ENCODE results near the gene RPL35A. TPM values are rescaled to one million over a fixed set of nuclear protein-coding genes. Genes with fewer than 3 reads are reported as not detected.

RPL35A gene
- total RNA-seq, 1 donor from 2014 or later = 1,132 TPM

DNA sequence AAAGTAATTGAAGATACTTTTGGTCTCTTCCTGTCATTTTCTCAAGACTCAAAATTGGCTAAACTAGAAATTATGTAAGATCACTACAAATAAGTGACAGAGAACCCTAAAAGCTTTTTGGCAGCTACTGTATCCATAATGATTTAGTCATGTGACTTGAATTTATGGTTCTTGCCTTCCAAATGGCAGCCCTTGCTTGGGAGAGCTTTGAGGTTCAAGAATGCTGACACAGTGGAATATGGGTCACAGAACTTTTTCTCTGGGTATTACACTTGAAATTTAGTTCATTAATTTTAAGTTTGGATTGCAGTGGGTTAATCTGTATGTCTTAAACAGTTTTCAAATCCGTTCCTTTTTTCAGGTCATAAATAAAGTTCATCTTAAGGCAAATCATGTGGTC, 24.0 kb downstream of the RPL35A start:
- H3K9me3 Mint-ChIP-seq (ENCODE audit: low read depth) = peaks cover 10% of the 10 kb centered on the region
- H3K36me3 Mint-ChIP-seq (ENCODE audit: insufficient read depth) = peaks cover 9% of the 10 kb centered on the region
- TF ChIP-seq, protein P1, sequence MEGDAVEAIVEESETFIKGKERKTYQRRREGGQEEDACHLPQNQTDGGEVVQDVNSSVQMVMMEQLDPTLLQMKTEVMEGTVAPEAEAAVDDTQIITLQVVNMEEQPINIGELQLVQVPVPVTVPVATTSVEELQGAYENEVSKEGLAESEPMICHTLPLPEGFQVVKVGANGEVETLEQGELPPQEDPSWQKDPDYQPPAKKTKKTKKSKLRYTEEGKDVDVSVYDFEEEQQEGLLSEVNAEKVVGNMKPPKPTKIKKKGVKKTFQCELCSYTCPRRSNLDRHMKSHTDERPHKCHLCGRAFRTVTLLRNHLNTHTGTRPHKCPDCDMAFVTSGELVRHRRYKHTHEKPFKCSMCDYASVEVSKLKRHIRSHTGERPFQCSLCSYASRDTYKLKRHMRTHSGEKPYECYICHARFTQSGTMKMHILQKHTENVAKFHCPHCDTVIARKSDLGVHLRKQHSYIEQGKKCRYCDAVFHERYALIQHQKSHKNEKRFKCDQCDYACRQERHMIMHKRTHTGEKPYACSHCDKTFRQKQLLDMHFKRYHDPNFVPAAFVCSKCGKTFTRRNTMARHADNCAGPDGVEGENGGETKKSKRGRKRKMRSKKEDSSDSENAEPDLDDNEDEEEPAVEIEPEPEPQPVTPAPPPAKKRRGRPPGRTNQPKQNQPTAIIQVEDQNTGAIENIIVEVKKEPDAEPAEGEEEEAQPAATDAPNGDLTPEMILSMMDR (IDR thresholded peaks at IDR 0.05; ENCODE audit: unreplicated experiment) = no peak
- H3K27ac Mint-ChIP-seq = no peak overlapping the region
- no peaks in the 10 kb centered on the region for H3K4me1 Mint-ChIP-seq (ENCODE audit: low read depth)
- H3K4me3 Mint-ChIP-seq (ENCODE audit: low read depth) = no peak overlapping the region
- no peak for DNase-seq (ENCODE audit: low spot score, unreplicated experiment)
- H3K27me3 Mint-ChIP-seq = no peaks in the 10 kb centered on the region

DNA sequence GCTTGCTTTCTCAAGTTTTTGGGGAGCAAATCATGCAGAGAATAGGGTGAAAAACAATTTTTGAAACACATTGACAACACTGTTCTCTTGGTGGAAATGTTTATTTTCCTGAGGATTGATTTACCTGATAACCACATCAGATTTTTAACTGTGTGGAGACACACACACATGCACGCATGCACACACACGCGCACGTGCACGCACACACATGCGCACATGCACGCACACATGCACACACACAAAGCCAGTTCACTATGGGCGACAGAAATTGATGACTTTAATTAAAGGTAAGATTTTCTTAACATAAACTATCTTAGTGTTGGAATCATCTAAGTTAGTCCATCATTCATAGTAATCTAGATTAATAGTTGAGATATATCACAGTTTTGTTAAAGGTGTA, 25.3 kb downstream of the RPL35A start:
- peaks cover 10% of the 10 kb centered on the region for H3K9me3 Mint-ChIP-seq (ENCODE audit: low read depth)
- DNase-seq (ENCODE audit: low spot score, unreplicated experiment) = no peak
- no peaks in the 10 kb centered on the region for H3K27me3 Mint-ChIP-seq
- H3K4me1 Mint-ChIP-seq (ENCODE audit: low read depth) = no peaks in the 10 kb centered on the region
- TF ChIP-seq, protein P1 (IDR thresholded peaks at IDR 0.05; ENCODE audit: unreplicated experiment) = no peak
- H3K4me3 Mint-ChIP-seq (ENCODE audit: low read depth) = no peak overlapping the region
- H3K27ac Mint-ChIP-seq = no peak overlapping the region
- peaks cover 11% of the 10 kb centered on the region for H3K36me3 Mint-ChIP-seq (ENCODE audit: insufficient read depth)

DNA sequence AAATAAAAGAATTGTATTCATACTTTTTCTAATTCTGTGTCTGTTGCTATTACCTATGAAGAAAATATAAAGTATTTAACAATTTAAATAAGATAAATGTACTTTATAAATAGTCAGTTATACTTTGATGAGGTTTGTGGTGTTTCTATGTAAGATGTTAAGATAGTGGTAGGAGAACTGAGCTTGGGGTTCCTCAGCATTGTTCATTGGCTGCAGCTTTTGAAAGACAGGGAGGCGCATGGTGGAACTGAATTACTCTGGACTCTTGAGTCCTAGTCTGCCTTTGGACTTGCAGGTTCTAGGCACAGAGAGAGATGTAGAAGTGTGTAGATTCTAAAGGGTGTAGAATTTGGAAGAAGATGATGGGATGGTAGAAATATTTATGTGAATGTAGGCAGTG, 33.1 kb downstream of the RPL35A start:
- Mint-ChIP-seq H3K9me3 (ENCODE audit: low read depth) (no peaks in the 10 kb centered on the region), H3K4me3 (ENCODE audit: low read depth) (no peak overlapping the region), H3K27me3 (no peaks in the 10 kb centered on the region), H3K36me3 (ENCODE audit: insufficient read depth) (peaks cover 3% of the 10 kb centered on the region), H3K27ac (no peak overlapping the region), H3K4me1 (ENCODE audit: low read depth) (no peaks in the 10 kb centered on the region)
- DNase-seq (ENCODE audit: low spot score, unreplicated experiment) = no peak
- TF ChIP-seq, protein P1 (IDR thresholded peaks at IDR 0.05; ENCODE audit: unreplicated experiment) = no peak

DNA sequence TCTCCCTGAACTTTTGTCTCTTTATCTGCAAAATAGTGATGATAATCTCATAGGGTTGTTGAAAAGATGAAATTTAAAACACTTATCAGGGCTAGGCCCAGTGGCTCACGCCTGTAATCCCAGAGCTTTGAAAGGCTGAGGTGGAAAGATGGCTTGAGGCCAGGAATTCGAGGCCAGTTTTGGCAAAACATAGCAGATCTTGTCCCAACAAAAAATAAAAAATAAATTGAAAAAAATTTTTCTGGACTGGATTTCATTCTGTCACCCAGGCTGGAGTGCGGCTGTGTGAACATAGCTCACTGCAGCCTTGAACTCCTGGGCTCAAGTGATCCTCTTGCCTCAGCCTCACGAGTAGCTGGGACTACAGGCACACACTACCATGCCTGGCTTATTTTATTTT, 39.7 kb downstream of the RPL35A start:
- no peak overlapping the region for H3K4me3 Mint-ChIP-seq (ENCODE audit: low read depth)
- H3K9me3 Mint-ChIP-seq (ENCODE audit: low read depth) = no peaks in the 10 kb centered on the region
- no peak overlapping the region for H3K27ac Mint-ChIP-seq
- TF ChIP-seq, protein P1 (IDR thresholded peaks at IDR 0.05; ENCODE audit: unreplicated experiment) = no peak
- H3K27me3 Mint-ChIP-seq = no peaks in the 10 kb centered on the region
- peaks cover 16% of the 10 kb centered on the region for H3K36me3 Mint-ChIP-seq (ENCODE audit: insufficient read depth)
- no peak for DNase-seq (ENCODE audit: low spot score, unreplicated experiment)
- H3K4me1 Mint-ChIP-seq (ENCODE audit: low read depth) = peaks cover 3% of the 10 kb centered on the region

DNA sequence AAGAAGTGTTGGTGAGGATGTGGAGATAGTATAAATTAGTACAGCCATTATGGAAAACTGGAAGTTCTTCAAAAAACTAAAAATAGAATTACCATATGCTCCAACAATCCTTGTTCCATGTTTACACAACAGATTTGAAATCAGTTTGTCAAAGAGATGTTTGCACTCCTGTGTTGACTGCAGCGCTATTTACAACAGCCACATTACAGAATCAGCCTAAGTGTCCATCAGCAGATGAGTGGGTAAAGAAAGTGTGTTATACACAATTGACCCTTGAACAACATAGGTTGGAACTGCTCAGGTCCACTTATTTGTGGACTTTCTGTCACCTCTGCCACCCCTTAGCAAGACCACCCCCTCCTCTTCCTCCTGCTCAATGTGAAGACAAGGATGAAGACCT, 44.7 kb downstream of the RPL35A start:
- H3K4me1 Mint-ChIP-seq (ENCODE audit: low read depth) = peaks cover 4% of the 10 kb centered on the region
- peaks cover 22% of the 10 kb centered on the region for H3K36me3 Mint-ChIP-seq (ENCODE audit: insufficient read depth)
- no peaks in the 10 kb centered on the region for H3K27me3 Mint-ChIP-seq
- H3K27ac Mint-ChIP-seq = no peak overlapping the region
- DNase-seq (ENCODE audit: low spot score, unreplicated experiment) = no peak
- H3K9me3 Mint-ChIP-seq (ENCODE audit: low read depth) = no peaks in the 10 kb centered on the region
- H3K4me3 Mint-ChIP-seq (ENCODE audit: low read depth) = no peak overlapping the region
- TF ChIP-seq, protein P1 (IDR thresholded peaks at IDR 0.05; ENCODE audit: unreplicated experiment) = no peak
